OCI-LY1 (cell line): Measurements from ENCODE around the gene IFT43.

Source experiments
- H2AFZ ChIP-seq: fragments of 200-600 bp; sonication (generic), shearing (Covaris generic); 2 replicates; pipeline ENCODE4 v1.6.0; 2014; ENCODE audit warnings: antibody characterized with exemption, mild to moderate bottlenecking, low read length
- H3F3A ChIP-seq: fragments of 200-600 bp; sonication (generic), shearing (Covaris generic); 2 replicates; pipeline ENCODE4 v1.6.0; 2014; ENCODE audit warnings: mild to moderate bottlenecking, antibody characterized with exemption, low read length, moderate library complexity; ENCODE audit not compliant: insufficient read depth
- H3K27ac ChIP-seq: fragments of 200-600 bp; sonication (generic); 2 replicates; pipeline ENCODE4 v1.5.1; 2014; ENCODE audit warnings: low read length, mixed run types, mild to moderate bottlenecking, low read depth; ENCODE audit not compliant: poor library complexity, severe bottlenecking
- H3K27me3 ChIP-seq: fragments of 200-600 bp; sonication (generic); 2 replicates; pipeline ENCODE4 v1.6.0; 2014; ENCODE audit warnings: antibody characterized with exemption, mild to moderate bottlenecking, low read length, moderate library complexity; ENCODE audit not compliant: insufficient read depth
- H3K36me3 ChIP-seq: fragments of 200-600 bp; sonication (generic); 2 replicates; pipeline ENCODE4 v1.6.1; 2014; ENCODE audit warnings: mild to moderate bottlenecking, antibody characterized with exemption, low read length, moderate library complexity, mixed read lengths; ENCODE audit not compliant: insufficient read depth
- H3K4me1 ChIP-seq: fragments of 200-600 bp; sonication (generic); 2 replicates; pipeline ENCODE4 v1.5.1; 2014; ENCODE audit warnings: mild to moderate bottlenecking, low read length, moderate library complexity; ENCODE audit not compliant: insufficient read depth, severe bottlenecking
- H3K4me2 ChIP-seq: fragments of 200-600 bp; sonication (generic), shearing (Covaris generic); 2 replicates; pipeline ENCODE4 v1.6.1; 2014; ENCODE audit warnings: low read length
- H3K4me3 ChIP-seq: fragments of 200-600 bp; sonication (generic); 2 replicates; pipeline ENCODE4 v1.5.1; 2014; ENCODE audit warnings: low read length, low read depth, mild to moderate bottlenecking, mixed read lengths; ENCODE audit not compliant: poor library complexity, severe bottlenecking
- H3K79me2 ChIP-seq: fragments of 200-600 bp; shearing (Covaris generic); 2 replicates; pipeline ENCODE4 v1.6.1; 2016; ENCODE audit warnings: mixed run types, low read length, mixed read lengths; ENCODE audit not compliant: insufficient read depth
- H3K9ac ChIP-seq: fragments of 200-600 bp; sonication (generic), shearing (Covaris generic); 2 replicates; pipeline ENCODE4 v1.6.1; 2014; ENCODE audit warnings: mild to moderate bottlenecking, low read length, mixed read lengths
- H3K9me2 ChIP-seq: fragments of 200-600 bp; sonication (generic), shearing (Covaris generic); 2 replicates; pipeline ENCODE4 v1.6.1; 2014; ENCODE audit warnings: low read depth, mild to moderate bottlenecking, low read length, mixed read lengths
- H3K9me3 ChIP-seq: fragments of 200-600 bp; shearing (Covaris generic); 2 replicates; pipeline ENCODE4 v1.6.1; 2014; ENCODE audit warnings: low read length, mixed read lengths
- H4K20me1 ChIP-seq: fragments of 200-600 bp; sonication (generic), shearing (Covaris generic); 2 replicates; pipeline ENCODE4 v1.6.0; 2016; ENCODE audit warnings: mild to moderate bottlenecking, low read length; ENCODE audit not compliant: insufficient read depth
- CTCF ChIP-seq: fragments of 200-600 bp; sonication (generic), shearing (Covaris generic); IDR thresholded peaks from 2 replicates; pipeline ENCODE4 v1.5.1; 2017; ENCODE audit warnings: mild to moderate bottlenecking, antibody characterized with exemption, low read length, moderate library complexity, mixed read lengths
- EZH2 ChIP-seq: fragments of 200-600 bp; sonication (generic), shearing (Covaris generic); IDR thresholded peaks from 2 replicates; pipeline ENCODE4 v1.8.0; 2017; ENCODE audit warnings: borderline replicate concordance, mixed run types, mild to moderate bottlenecking, antibody characterized with exemption, low read length, moderate library complexity, mixed read lengths

The IFT43 gene

GRCh38 chr14:75944607-75945241 lies 40.8 kb upstream of the IFT43 start:
- Histone ChIP-seq H3K36me3 (no peaks in the 10 kb centered on the region), H3K9me2 (no peaks in the 10 kb centered on the region), H3F3A (no peaks in the 10 kb centered on the region), H3K4me1 (no peaks in the 10 kb centered on the region), H4K20me1 (no peaks in the 10 kb centered on the region), H3K4me3 (no peak overlapping the region), H3K9me3 (no peaks in the 10 kb centered on the region), H3K27ac (no peak overlapping the region), H3K9ac (no peak overlapping the region), H3K27me3 (no peaks in the 10 kb centered on the region), H2AFZ (no peak overlapping the region), H3K4me2 (no peak overlapping the region), H3K79me2 (no peaks in the 10 kb centered on the region)
- no peak for TF ChIP-seq CTCF
- no peak for TF ChIP-seq EZH2

GRCh38 chr14:75946785-75947184 lies 38.8 kb upstream of the IFT43 start:
- Histone ChIP-seq H3K36me3 (no peaks in the 10 kb centered on the region), H3K27me3 (no peaks in the 10 kb centered on the region), H3K4me2 (no peak overlapping the region), H3K4me1 (no peaks in the 10 kb centered on the region), H3K9me3 (no peaks in the 10 kb centered on the region), H3K4me3 (no peak overlapping the region), H3K27ac (no peak overlapping the region), H3F3A (no peaks in the 10 kb centered on the region), H3K9me2 (no peaks in the 10 kb centered on the region), H4K20me1 (no peaks in the 10 kb centered on the region), H3K79me2 (no peaks in the 10 kb centered on the region), H3K9ac (no peak overlapping the region), H2AFZ (no peak overlapping the region)
- TF ChIP-seq EZH2 (no peak), CTCF (no peak)

DNA sequence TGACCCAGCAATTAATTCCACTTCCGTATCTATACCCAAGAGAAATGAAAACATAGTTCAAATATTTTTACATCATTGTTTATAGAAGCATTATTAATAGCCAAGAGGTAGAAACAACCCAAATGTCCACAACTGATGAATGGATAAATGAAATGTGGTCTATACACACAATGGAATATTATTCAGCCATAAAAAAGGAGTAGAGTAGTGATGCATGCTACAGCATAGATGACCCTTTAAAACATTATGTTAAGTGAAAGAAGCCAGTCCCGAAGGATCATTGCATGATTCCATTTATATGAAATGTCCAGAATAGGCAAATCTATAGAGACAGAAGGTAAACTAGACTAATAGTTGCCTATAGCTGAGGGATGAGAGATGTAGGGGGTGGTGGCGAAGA lies 33.1 kb upstream of the IFT43 start:
- H3K36me3 ChIP-seq, result no peaks in the 10 kb centered on the region
- TF ChIP-seq CTCF (no peak), EZH2 (no peak)
- no peaks in the 10 kb centered on the region for H3K9me3 ChIP-seq
- H3K9ac ChIP-seq, result no peak overlapping the region
- no peaks in the 10 kb centered on the region for H3K9me2 ChIP-seq
- H2AFZ ChIP-seq, result no peak overlapping the region
- H3K4me3 ChIP-seq, result no peak overlapping the region
- H3K27ac ChIP-seq, result no peak overlapping the region
- H3K27me3 ChIP-seq, result no peaks in the 10 kb centered on the region
- no peak overlapping the region for H3K4me2 ChIP-seq
- H3K79me2 ChIP-seq, result no peaks in the 10 kb centered on the region
- H3K4me1 ChIP-seq, result no peaks in the 10 kb centered on the region
- H3F3A ChIP-seq, result no peaks in the 10 kb centered on the region
- H4K20me1 ChIP-seq, result no peaks in the 10 kb centered on the region
